K562 (cell line): Measurements from ENCODE around the gene CNR1. TPM values are rescaled to one million over a fixed set of nuclear protein-coding genes. Genes with fewer than 3 reads are reported as not detected.

Source experiments
- ATAC-seq: fragments of 200-7000 bp; cut with Tn5 transposase; 3 replicates; pipeline ENCODE4 v1.9.1; 2020; ENCODE audit warnings: moderate library complexity
- BruUV-seq: library from RNA; stranded (reverse); fragments of 400-500 nt; replicated peaks from 2 replicates; lab custom pipeline; 2021; lab: Mats Ljungman, UMichigan
- CTCF ChIA-PET: fragments of 300-600 bp; formaldehyde crosslinking; extraction: SDS; loops from one replicate; lab custom pipeline; 2021; ENCODE audit warnings: low intra/inter-chr PET ratio; lab: Yijun Ruan, JAX
- POLR2A ChIA-PET: fragments of 300-600, 350-650 bp; sonication (Branson Sonifier 250); formaldehyde crosslinking; extraction: SDS; loops from one replicate; lab custom pipeline; 2021; ENCODE audit warnings: antibody characterized with exemption, inconsistent platforms; lab: Yijun Ruan, JAX
- DNase-seq, 4 experiments: peaks; one replicate each; pipeline versions ENCODE4 v3.0.0 to v3.0.0-alpha.2; 2011 to 2018; ENCODE audit warnings: low spot score in 3 of 4, mixed read lengths in 3 of 4; ENCODE audit errors: extremely low read depth in 1 of 4
- FAIRE-seq: peaks from 2 replicates; lab custom pipeline; 2011; peaks lifted over from hg19 to GRCh38; lab: Jason Lieb, UNC
- H2AFZ ChIP-seq: 2 replicates; pipeline ENCODE4 v1.6.0; 2011; ENCODE audit warnings: low read depth, low read length, control low read depth, inconsistent platforms
- H3K27ac ChIP-seq: fragments of 200-600 bp; 3 replicates; pipeline ENCODE4 v1.8.0; 2011; ENCODE audit warnings: low read depth, mild to moderate bottlenecking, control low read depth, inconsistent platforms, low read length, moderate library complexity, mixed read lengths; ENCODE audit errors: extremely low read depth
- H3K27me3 ChIP-seq, 2 experiments: fragments of 300-600 bp in 1 of 2; 2 replicates in 1 of 2; 3 replicates in 1 of 2; pipeline versions ENCODE4 v1.6.0 to v1.8.0; 2011; ENCODE audit warnings: inconsistent platforms in 2 of 2, low read length in 2 of 2, mild to moderate bottlenecking in 1 of 2, mixed read lengths in 1 of 2, moderate library complexity in 1 of 2; ENCODE audit not compliant: control insufficient read depth in 2 of 2, insufficient read depth in 2 of 2
- H3K36me3 ChIP-seq: fragments of 300-600 bp; 3 replicates; pipeline ENCODE4 v1.8.0; 2011; ENCODE audit warnings: mild to moderate bottlenecking, low read length, inconsistent platforms; ENCODE audit not compliant: control insufficient read depth, insufficient read depth
- H3K4me1 ChIP-seq, 2 experiments: fragments of 200-600 bp in 1 of 2; replicated peaks in 1 of 2; 2 replicates in 1 of 2; 3 replicates in 1 of 2; pipeline versions ENCODE4 v1.5.1 to v1.8.0; 2011; ENCODE audit warnings: inconsistent platforms in 2 of 2, low read length in 2 of 2, mild to moderate bottlenecking in 1 of 2, mixed read lengths in 1 of 2, moderate library complexity in 1 of 2; ENCODE audit not compliant: control insufficient read depth in 2 of 2, insufficient read depth in 2 of 2
- H3K4me2 ChIP-seq: 2 replicates; pipeline ENCODE4 v1.6.1; 2011; ENCODE audit warnings: low read length, control low read depth, inconsistent platforms, mixed read lengths; ENCODE audit not compliant: insufficient read depth
- H3K4me3 ChIP-seq: fragments of 200-600 bp; sonication (generic), shearing (Covaris generic); 2 replicates; pipeline ENCODE4 v1.5.1; 2016; ENCODE audit warnings: control low read depth, inconsistent platforms
- H3K79me2 ChIP-seq: fragments of 200-600 bp; 3 replicates; pipeline ENCODE4 v1.8.0; 2011; ENCODE audit warnings: low read length, inconsistent platforms; ENCODE audit not compliant: control insufficient read depth, insufficient read depth
- H3K9ac ChIP-seq, 2 experiments: 2 replicates each; pipeline versions ENCODE4 v1.6.0 to v1.6.1; 2011; ENCODE audit warnings: low read depth in 2 of 2, low read length in 2 of 2, control low read depth in 1 of 2, inconsistent platforms in 1 of 2, mild to moderate bottlenecking in 1 of 2, mixed read lengths in 1 of 2; ENCODE audit not compliant: insufficient read depth in 1 of 2
- H3K9me1 ChIP-seq: one replicate; pipeline ENCODE4 v1.6.0; 2011; ENCODE audit warnings: inconsistent platforms, mild to moderate bottlenecking, low read length, moderate library complexity; ENCODE audit not compliant: control insufficient read depth, insufficient read depth
- H3K9me3 ChIP-seq: replicated peaks from 2 replicates; pipeline ENCODE4 v1.5.1; 2011; ENCODE audit warnings: low read depth, low read length, inconsistent platforms; ENCODE audit not compliant: control insufficient read depth, insufficient read depth
- H4K20me1 ChIP-seq: replicated peaks from 2 replicates; pipeline ENCODE4 v1.6.1; 2011; ENCODE audit warnings: low read length, inconsistent platforms, mixed read lengths; ENCODE audit not compliant: control insufficient read depth, insufficient read depth
- ARID2 ChIP-seq: fragments of 450-650 bp; IDR thresholded peaks from 2 replicates; pipeline ENCODE4 v1.6.1; 2017; ENCODE audit warnings: antibody characterized with exemption, mild to moderate bottlenecking
- ATF1 ChIP-seq, 2 experiments: fragments of 450-650 bp in 1 of 2; IDR thresholded peaks; 2 replicates each; pipeline ENCODE4 v1.6.1; 2016; ENCODE audit warnings: missing compliant biosample characterization in 1 of 2, missing genetic modification characterization in 1 of 2
- CGGBP1 ChIP-seq: fragments of 250-450 bp; sonication (Bioruptor Pico); IDR thresholded peaks from 2 replicates; pipeline ENCODE4 v1.9.0; 2021; ENCODE audit warnings: mild to moderate bottlenecking
- CTCFL ChIP-seq: IDR thresholded peaks from 2 replicates; pipeline ENCODE4 v1.6.1; 2011; ENCODE audit warnings: borderline replicate concordance, low read depth, mild to moderate bottlenecking, moderate library complexity, low read length; ENCODE audit not compliant: insufficient read depth, poor library complexity, severe bottlenecking
- HLTF ChIP-seq: fragments of 450-650 bp; IDR thresholded peaks from 2 replicates; pipeline ENCODE4 v1.6.1; 2016
- MAFK ChIP-seq: IDR thresholded peaks from 2 replicates; pipeline ENCODE4 v1.6.1; 2011; ENCODE audit warnings: low read length, improper control_type of control experiment
- PCBP2 ChIP-seq: fragments of 200-400 bp; formaldehyde crosslinking; IDR thresholded peaks from 2 replicates; pipeline ENCODE4 v1.6.1; 2018; ENCODE audit warnings: low read length, low read depth, mild to moderate bottlenecking, moderate library complexity; ENCODE audit not compliant: poor library complexity, severe bottlenecking
- RBM17 ChIP-seq: fragments of 200-400 bp; formaldehyde crosslinking; IDR thresholded peaks from 2 replicates; pipeline ENCODE4 v1.6.1; 2017; ENCODE audit warnings: low read depth, mild to moderate bottlenecking, low read length, borderline replicate concordance
- SPI1 ChIP-seq: IDR thresholded peaks from 2 replicates; pipeline ENCODE4 v1.6.1; 2011; ENCODE audit warnings: low read depth, low read length, control low read depth, borderline replicate concordance
- SRSF9 ChIP-seq: fragments of 200-400 bp; formaldehyde crosslinking; IDR thresholded peaks from 2 replicates; pipeline ENCODE4 v1.6.1; 2017; ENCODE audit warnings: low read depth, low read length, borderline replicate concordance
- TCF7 ChIP-seq: sonication (generic); IDR thresholded peaks from 2 replicates; pipeline ENCODE4 v1.6.1; 2016; ENCODE audit warnings: antibody characterized with exemption, borderline replicate concordance
- ZBTB49 ChIP-seq: sonication (generic); formaldehyde crosslinking; IDR thresholded peaks from 2 replicates; pipeline ENCODE4 v1.8.0; 2022; ENCODE audit warnings: missing genetic modification reagents, mild to moderate bottlenecking, borderline replicate concordance
- ZNF23 ChIP-seq: fragments of 250-450 bp; sonication (Bioruptor Pico); IDR thresholded peaks from 2 replicates; pipeline ENCODE4 v1.4.0; 2020; ENCODE audit warnings: mild to moderate bottlenecking
- ZNF398 ChIP-seq: fragments of 250-450 bp; sonication (Bioruptor Pico); IDR thresholded peaks from 2 replicates; pipeline ENCODE4 v1.8.0; 2021; ENCODE audit warnings: moderate library complexity, mild to moderate bottlenecking, inconsistent platforms
- ZNF561 ChIP-seq: fragments of 450-650 bp; formaldehyde crosslinking; conservative IDR thresholded peaks from 2 replicates; pipeline ENCODE4 v1.4.0; 2020; ENCODE audit warnings: mild to moderate bottlenecking, moderate library complexity
- ZZZ3 ChIP-seq: fragments of 450-650 bp; IDR thresholded peaks from 2 replicates; pipeline ENCODE4 v1.6.1; 2016; ENCODE audit warnings: antibody characterized with exemption, mild to moderate bottlenecking, moderate library complexity
- WGBS: fragments of 100-300 bp; shearing (Covaris generic); methylation state at CpG from one replicate; pipeline ENCODE4 v1.1.6; 2016; ENCODE audit warnings: low coverage, mixed read lengths; ENCODE audit not compliant: insufficient coverage; ENCODE audit errors: missing lambda C conversion rate; 5-methylcytosine and 5-hydroxymethylcytosine counted together
- in situ Hi-C: fragments of 300-500 bp; cut with MboI; formaldehyde crosslinking; loops from 4 replicates; pipeline ENCODE4 v1.15.0; 2018; ENCODE audit warnings: inconsistent platforms, mixed read lengths
- intact Hi-C: fragments of 100-400 bp; cut with micrococcal nuclease; formaldehyde crosslinking; loops from 2 replicates; pipeline ENCODE4 v1.14.2; 2022
- polyA plus RNA-seq, 8 experiments: library from polyadenylated mRNA; depleted of rRNA in 4 of 8; stranded (reverse) in 5 of 8; unstranded in 3 of 8; fragments of >200 nt; fragmentation: Nextera tagmentation in 2 of 8; fragmentation: Illumina TruSeq in 1 of 8; extraction: Ambion mirVana in 2 of 8; extraction: Trizol in 1 of 8; gene quantifications; 2 replicates each; pipeline versions ENCODE4 v1.2.1 to v1.2.3, GENCODE V29; 2011 to 2014; ENCODE audit warnings: inconsistent platforms in 1 of 8, missing spikeins in 1 of 8
- total RNA-seq, 7 experiments: library from RNA; depleted of rRNA in 6 of 7; stranded (reverse); fragments of >200 nt in 6 of 7; fragmentation: Illumina TruSeq in 2 of 7; extraction: Trizol in 2 of 7; gene quantifications; 2 replicates each; pipeline versions ENCODE4 v1.2.1 to v1.2.3, GENCODE V29; 2011 to 2021; ENCODE audit warnings: low replicate concordance in 1 of 7

The CNR1 gene
- total and polyA plus RNA-seq, 9 of the 15 experiments (the other 6 are each of a cell fraction or from before 2014, with no cell fraction given): 0.50 to 1.9 (median 1.2) TPM; not detected in 1

- H3K9me3 ChIP-seq: no peaks in the 10 kb centered on the region
- H3K9ac ChIP-seq: no peak overlapping the region
- ATAC-seq (no peak), FAIRE-seq (no peak), DNase-seq (no peak)
- no peak overlapping the region for H3K4me3 ChIP-seq
- H3K27me3 ChIP-seq: no peaks in the 10 kb centered on the region
- TF ChIP-seq ZNF23 (CRISPR knock-in tag): no peak
- no peak for TF ChIP-seq RBM17
- no peak for TF ChIP-seq MAFK
- TF ChIP-seq CTCFL: no peak
- no peak for TF ChIP-seq ZZZ3
- TF ChIP-seq HLTF: no peak
- TF ChIP-seq SPI1: no peak
- TF ChIP-seq SRSF9: no peak
- no peak for TF ChIP-seq CGGBP1 (CRISPR knock-in tag)
- TF ChIP-seq ARID2: no peak
- TF ChIP-seq ZNF398 (CRISPR knock-in tag): no peak
- TF ChIP-seq PCBP2: no peak
- no peak for TF ChIP-seq TCF7
- TF ChIP-seq ATF1 (CRISPR knock-in tag; IDR thresholded peaks at IDR 0.05): no peak
- no peak for TF ChIP-seq ATF1 (tag; IDR thresholded peaks at IDR 0.05)
- no peak for TF ChIP-seq ZBTB49
- no peak for TF ChIP-seq ZNF561 (CRISPR knock-in tag)
- H3K4me2 ChIP-seq: no peak overlapping the region
- no peaks in the 10 kb centered on the region for H4K20me1 ChIP-seq
- ChIA-PET CTCF (no interaction called here), POLR2A (no interaction called here)
- no peak overlapping the region for H2AFZ ChIP-seq
- 0% methylated on average over 1 of the region's 1 CpG for WGBS
- no peaks in the 10 kb centered on the region for H3K79me2 ChIP-seq
- no peaks in the 10 kb centered on the region for H3K36me3 ChIP-seq
- H3K4me1 ChIP-seq: no peaks in the 10 kb centered on the region
- intact Hi-C loops (no loop called here), in situ Hi-C loops (no loop called here)
- no peak overlapping the region for H3K27ac ChIP-seq
- H3K9me1 ChIP-seq: no peaks in the 10 kb centered on the region
- BruUV-seq: no TSS peak
Observed at GRCh38 chr6:88133718-88134117, 32.4 kb downstream of the CNR1 start.
